HepG2 (cell line): Measurements from ENCODE around the gene CEP97. TPM values are rescaled to one million over a fixed set of nuclear protein-coding genes. Genes with fewer than 3 reads are reported as not detected.

Experiments
- BHLHE40 ChIP-seq: IDR thresholded peaks from 2 replicates; pipeline ENCODE4 v1.6.1; 2011; ENCODE audit warnings: low read length, improper control_type of control experiment
- BORCS8-MEF2B ChIP-seq: sonication (generic); formaldehyde crosslinking; IDR thresholded peaks from 2 replicates; pipeline ENCODE4 v1.8.0; 2022; ENCODE audit warnings: mild to moderate bottlenecking, missing genetic modification reagents
- FOXM1 ChIP-seq: sonication (generic); formaldehyde crosslinking; IDR thresholded peaks from 2 replicates; pipeline ENCODE4 v1.5.0; 2020; ENCODE audit warnings: missing genetic modification reagents
- NCOR1 ChIP-seq: fragments of 200-600 bp; sonication (generic); IDR thresholded peaks from 2 replicates; pipeline ENCODE4 v1.7.0; 2017; ENCODE audit warnings: antibody characterized with exemption, low read length, borderline replicate concordance
- SRF ChIP-seq: IDR thresholded peaks from 2 replicates; pipeline ENCODE4 v1.6.1; 2011; ENCODE audit warnings: mild to moderate bottlenecking, low read depth, low read length, moderate library complexity
- TP53 ChIP-seq: sonication (generic); formaldehyde crosslinking; conservative IDR thresholded peaks from 2 replicates; pipeline ENCODE4 v1.4.0; 2020; ENCODE audit warnings: missing genetic modification reagents
- ZBTB7B ChIP-seq: sonication (generic); formaldehyde crosslinking; IDR thresholded peaks from 2 replicates; pipeline ENCODE4 v1.4.0; 2020; ENCODE audit warnings: missing genetic modification reagents
- ZFP41 ChIP-seq: sonication (generic); formaldehyde crosslinking; IDR thresholded peaks from 2 replicates; pipeline ENCODE4 v1.4.0; 2020; ENCODE audit warnings: mild to moderate bottlenecking, missing genetic modification reagents, borderline replicate concordance
- ZNF547 ChIP-seq: sonication (generic); formaldehyde crosslinking; IDR thresholded peaks from 2 replicates; pipeline ENCODE4 v1.5.1; 2020; ENCODE audit warnings: mild to moderate bottlenecking, missing genetic modification reagents
- polyA plus RNA-seq, 8 experiments: library from polyadenylated mRNA; depleted of rRNA in 3 of 8; stranded (reverse) in 7 of 8; unstranded in 1 of 8; fragments of >200 nt; fragmentation: Illumina TruSeq in 4 of 8; extraction: Trizol in 4 of 8; gene quantifications; 2 replicates each; pipeline versions ENCODE4 v1.2.1 to v1.2.3, GENCODE V29; 2011 to 2016; ENCODE audit warnings: low read depth in 4 of 8, missing spikeins in 1 of 8, mixed read lengths in 1 of 8; ENCODE audit not compliant: insufficient read depth in 1 of 8
- total RNA-seq, 5 experiments: library from RNA; depleted of rRNA; stranded (reverse); fragments of >200 nt; fragmentation: Illumina TruSeq; extraction: Trizol; gene quantifications; 2 replicates each; pipeline ENCODE4 v1.2.3, GENCODE V29; 2016; ENCODE audit warnings: low read depth in 1 of 5
- TF ChIP-seq, protein P1 (sequence below): sonication (generic); formaldehyde crosslinking; IDR thresholded peaks from 2 replicates; pipeline ENCODE4 v1.8.0; 2022; ENCODE audit warnings: mild to moderate bottlenecking, missing genetic modification reagents, moderate library complexity
- TF ChIP-seq, protein P2 (sequence below): sonication (generic); formaldehyde crosslinking; IDR thresholded peaks from 2 replicates; pipeline ENCODE4 v1.4.0; 2020; ENCODE audit warnings: missing genetic modification reagents
- TF ChIP-seq, protein P3 (sequence below): IDR thresholded peaks from 2 replicates; pipeline ENCODE4 v1.6.1; 2012; ENCODE audit warnings: inconsistent platforms
- TF ChIP-seq, protein P4 (sequence below): sonication (generic); formaldehyde crosslinking; IDR thresholded peaks from 2 replicates; pipeline ENCODE4 v1.4.0; 2020; ENCODE audit warnings: mild to moderate bottlenecking, missing genetic modification reagents
- TF ChIP-seq, protein P5 (sequence below): sonication (generic); formaldehyde crosslinking; IDR thresholded peaks from 2 replicates; pipeline ENCODE4 v1.4.0; 2020; ENCODE audit warnings: missing genetic modification reagents
- TF ChIP-seq, protein P6 (sequence below): fragments of 450-650 bp; IDR thresholded peaks from 2 replicates; pipeline ENCODE4 v1.6.1; 2016
- TF ChIP-seq, protein P7 (sequence below): sonication (generic); formaldehyde crosslinking; IDR thresholded peaks from 2 replicates; pipeline ENCODE4 v1.4.0; 2020; ENCODE audit warnings: mild to moderate bottlenecking, missing genetic modification reagents
- TF ChIP-seq, protein P8 (sequence below): sonication (generic); formaldehyde crosslinking; IDR thresholded peaks from 2 replicates; pipeline ENCODE4 v1.5.1; 2020; ENCODE audit warnings: missing genetic modification reagents, mild to moderate bottlenecking, borderline replicate concordance
- TF ChIP-seq, protein P9 (sequence below): sonication (generic); formaldehyde crosslinking; IDR thresholded peaks from 2 replicates; pipeline ENCODE4 v1.8.0; 2022; ENCODE audit warnings: mild to moderate bottlenecking, missing genetic modification reagents; ENCODE audit not compliant: insufficient replicate concordance

CEP97 gene
- total and polyA plus RNA-seq, 2 of the 13 experiments (the other 11 are each of a cell fraction or from before 2014, with no cell fraction given) = 0.99 to 6.5 TPM

DNA sequence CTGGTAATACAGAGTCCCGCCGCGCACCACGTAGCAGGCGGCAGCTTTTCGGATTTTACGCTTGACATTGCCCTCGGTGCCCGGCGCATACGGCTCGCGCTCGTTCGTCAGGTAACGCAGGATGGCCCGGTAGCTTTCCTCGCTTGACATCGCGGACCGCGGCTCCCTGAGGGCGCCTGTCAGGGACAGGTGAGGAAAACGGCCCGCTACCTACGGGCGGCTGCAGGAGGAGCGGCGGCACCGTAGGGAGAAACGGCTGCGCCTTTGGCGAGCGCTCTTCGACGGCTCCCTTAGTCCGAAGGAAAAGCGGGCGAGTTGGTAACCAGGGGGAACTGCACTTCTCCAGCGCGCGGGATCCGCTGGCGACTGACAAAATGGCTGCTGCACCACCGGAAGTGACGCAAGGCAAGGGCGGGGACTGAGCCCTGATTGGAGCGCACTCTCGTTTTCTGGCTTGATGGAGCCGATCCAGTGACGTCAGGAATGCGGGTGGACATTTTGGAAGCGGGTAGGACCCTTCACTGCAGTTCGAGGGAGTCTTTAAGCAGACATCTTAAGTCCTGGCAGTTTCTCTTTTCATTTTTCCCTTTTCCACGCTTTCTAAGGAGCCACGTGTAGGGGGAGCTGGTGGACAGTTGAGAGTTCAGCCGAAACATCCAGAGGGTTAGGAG lies 47.5 kb upstream of the CEP97 start, which contains the start of gene ZBTB11 (continued):
- TF ChIP-seq, protein P1, sequence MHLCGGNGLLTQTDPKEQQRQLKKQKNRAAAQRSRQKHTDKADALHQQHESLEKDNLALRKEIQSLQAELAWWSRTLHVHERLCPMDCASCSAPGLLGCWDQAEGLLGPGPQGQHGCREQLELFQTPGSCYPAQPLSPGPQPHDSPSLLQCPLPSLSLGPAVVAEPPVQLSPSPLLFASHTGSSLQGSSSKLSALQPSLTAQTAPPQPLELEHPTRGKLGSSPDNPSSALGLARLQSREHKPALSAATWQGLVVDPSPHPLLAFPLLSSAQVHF = no peak
- TF ChIP-seq, protein P2, sequence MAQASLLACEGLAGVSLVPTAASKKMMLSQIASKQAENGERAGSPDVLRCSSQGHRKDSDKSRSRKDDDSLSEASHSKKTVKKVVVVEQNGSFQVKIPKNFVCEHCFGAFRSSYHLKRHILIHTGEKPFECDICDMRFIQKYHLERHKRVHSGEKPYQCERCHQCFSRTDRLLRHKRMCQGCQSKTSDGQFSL (CRISPR knock-in tag) = 0 out of 2 replicates have a peak, but pooled peaks have one; percentile 58
- TF ChIP-seq SRF (no peak; the same call in 1 of the 2 replicates), TP53 (peak; percentile 60; the same call in 1 of the 2 replicates), FOXM1 (CRISPR knock-in tag) (no peak), ZBTB7B (CRISPR knock-in tag) (no peak), BHLHE40 (no peak), BORCS8-MEF2B (CRISPR knock-in tag) (no peak; the same call in 1 of the 2 replicates), NCOR1 (peak; percentile 46; the same call in 1 of the 2 replicates), ZFP41 (CRISPR knock-in tag) (peak; percentile 83), ZNF547 (CRISPR knock-in tag) (peak; percentile 54; the same call in 1 of the 2 replicates)
- TF ChIP-seq, protein P3, sequence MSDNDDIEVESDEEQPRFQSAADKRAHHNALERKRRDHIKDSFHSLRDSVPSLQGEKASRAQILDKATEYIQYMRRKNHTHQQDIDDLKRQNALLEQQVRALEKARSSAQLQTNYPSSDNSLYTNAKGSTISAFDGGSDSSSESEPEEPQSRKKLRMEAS = peak; percentile 71
- TF ChIP-seq, protein P4, sequence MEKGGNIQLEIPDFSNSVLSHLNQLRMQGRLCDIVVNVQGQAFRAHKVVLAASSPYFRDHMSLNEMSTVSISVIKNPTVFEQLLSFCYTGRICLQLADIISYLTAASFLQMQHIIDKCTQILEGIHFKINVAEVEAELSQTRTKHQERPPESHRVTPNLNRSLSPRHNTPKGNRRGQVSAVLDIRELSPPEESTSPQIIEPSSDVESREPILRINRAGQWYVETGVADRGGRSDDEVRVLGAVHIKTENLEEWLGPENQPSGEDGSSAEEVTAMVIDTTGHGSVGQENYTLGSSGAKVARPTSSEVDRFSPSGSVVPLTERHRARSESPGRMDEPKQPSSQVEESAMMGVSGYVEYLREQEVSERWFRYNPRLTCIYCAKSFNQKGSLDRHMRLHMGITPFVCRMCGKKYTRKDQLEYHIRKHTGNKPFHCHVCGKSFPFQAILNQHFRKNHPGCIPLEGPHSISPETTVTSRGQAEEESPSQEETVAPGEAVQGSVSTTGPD (CRISPR knock-in tag) = no peak
- TF ChIP-seq, protein P5, sequence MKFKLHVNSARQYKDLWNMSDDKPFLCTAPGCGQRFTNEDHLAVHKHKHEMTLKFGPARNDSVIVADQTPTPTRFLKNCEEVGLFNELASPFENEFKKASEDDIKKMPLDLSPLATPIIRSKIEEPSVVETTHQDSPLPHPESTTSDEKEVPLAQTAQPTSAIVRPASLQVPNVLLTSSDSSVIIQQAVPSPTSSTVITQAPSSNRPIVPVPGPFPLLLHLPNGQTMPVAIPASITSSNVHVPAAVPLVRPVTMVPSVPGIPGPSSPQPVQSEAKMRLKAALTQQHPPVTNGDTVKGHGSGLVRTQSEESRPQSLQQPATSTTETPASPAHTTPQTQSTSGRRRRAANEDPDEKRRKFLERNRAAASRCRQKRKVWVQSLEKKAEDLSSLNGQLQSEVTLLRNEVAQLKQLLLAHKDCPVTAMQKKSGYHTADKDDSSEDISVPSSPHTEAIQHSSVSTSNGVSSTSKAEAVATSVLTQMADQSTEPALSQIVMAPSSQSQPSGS (CRISPR knock-in tag) = peak; percentile 91
- TF ChIP-seq, protein P6, sequence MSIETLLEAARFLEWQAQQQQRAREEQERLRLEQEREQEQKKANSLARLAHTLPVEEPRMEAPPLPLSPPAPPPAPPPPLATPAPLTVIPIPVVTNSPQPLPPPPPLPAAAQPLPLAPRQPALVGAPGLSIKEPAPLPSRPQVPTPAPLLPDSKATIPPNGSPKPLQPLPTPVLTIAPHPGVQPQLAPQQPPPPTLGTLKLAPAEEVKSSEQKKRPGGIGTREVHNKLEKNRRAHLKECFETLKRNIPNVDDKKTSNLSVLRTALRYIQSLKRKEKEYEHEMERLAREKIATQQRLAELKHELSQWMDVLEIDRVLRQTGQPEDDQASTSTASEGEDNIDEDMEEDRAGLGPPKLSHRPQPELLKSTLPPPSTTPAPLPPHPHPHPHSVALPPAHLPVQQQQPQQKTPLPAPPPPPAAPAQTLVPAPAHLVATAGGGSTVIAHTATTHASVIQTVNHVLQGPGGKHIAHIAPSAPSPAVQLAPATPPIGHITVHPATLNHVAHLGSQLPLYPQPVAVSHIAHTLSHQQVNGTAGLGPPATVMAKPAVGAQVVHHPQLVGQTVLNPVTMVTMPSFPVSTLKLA = peak; percentile 86
- TF ChIP-seq, protein P7, sequence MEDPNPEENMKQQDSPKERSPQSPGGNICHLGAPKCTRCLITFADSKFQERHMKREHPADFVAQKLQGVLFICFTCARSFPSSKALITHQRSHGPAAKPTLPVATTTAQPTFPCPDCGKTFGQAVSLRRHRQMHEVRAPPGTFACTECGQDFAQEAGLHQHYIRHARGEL (CRISPR knock-in tag) = no peak; the same call in 1 of the 2 replicates
- TF ChIP-seq, protein P8, sequence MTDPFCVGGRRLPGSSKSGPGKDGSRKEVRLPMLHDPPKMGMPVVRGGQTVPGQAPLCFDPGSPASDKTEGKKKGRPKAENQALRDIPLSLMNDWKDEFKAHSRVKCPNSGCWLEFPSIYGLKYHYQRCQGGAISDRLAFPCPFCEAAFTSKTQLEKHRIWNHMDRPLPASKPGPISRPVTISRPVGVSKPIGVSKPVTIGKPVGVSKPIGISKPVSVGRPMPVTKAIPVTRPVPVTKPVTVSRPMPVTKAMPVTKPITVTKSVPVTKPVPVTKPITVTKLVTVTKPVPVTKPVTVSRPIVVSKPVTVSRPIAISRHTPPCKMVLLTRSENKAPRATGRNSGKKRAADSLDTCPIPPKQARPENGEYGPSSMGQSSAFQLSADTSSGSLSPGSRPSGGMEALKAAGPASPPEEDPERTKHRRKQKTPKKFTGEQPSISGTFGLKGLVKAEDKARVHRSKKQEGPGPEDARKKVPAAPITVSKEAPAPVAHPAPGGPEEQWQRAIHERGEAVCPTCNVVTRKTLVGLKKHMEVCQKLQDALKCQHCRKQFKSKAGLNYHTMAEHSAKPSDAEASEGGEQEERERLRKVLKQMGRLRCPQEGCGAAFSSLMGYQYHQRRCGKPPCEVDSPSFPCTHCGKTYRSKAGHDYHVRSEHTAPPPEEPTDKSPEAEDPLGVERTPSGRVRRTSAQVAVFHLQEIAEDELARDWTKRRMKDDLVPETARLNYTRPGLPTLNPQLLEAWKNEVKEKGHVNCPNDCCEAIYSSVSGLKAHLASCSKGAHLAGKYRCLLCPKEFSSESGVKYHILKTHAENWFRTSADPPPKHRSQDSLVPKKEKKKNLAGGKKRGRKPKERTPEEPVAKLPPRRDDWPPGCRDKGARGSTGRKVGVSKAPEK = 0 out of 2 replicates have a peak, but pooled peaks have one; percentile 19
- TF ChIP-seq, protein P9, sequence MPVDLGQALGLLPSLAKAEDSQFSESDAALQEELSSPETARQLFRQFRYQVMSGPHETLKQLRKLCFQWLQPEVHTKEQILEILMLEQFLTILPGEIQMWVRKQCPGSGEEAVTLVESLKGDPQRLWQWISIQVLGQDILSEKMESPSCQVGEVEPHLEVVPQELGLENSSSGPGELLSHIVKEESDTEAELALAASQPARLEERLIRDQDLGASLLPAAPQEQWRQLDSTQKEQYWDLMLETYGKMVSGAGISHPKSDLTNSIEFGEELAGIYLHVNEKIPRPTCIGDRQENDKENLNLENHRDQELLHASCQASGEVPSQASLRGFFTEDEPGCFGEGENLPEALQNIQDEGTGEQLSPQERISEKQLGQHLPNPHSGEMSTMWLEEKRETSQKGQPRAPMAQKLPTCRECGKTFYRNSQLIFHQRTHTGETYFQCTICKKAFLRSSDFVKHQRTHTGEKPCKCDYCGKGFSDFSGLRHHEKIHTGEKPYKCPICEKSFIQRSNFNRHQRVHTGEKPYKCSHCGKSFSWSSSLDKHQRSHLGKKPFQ (CRISPR knock-in tag) = peak; percentile 34
